GM03348 (cell line): ENCODE measurements around the gene MT1M.
"Not testable (repeated sequence)": the region's sequence is repeated elsewhere in the genome, so short reads cannot be mapped to it uniquely, and the experiment has no call there.

Experiments used
- DNase-seq: peaks from one replicate; pipeline ENCODE4 v3.0.0; 2012; ENCODE audit warnings: low spot score

Gene MT1M

DNA sequence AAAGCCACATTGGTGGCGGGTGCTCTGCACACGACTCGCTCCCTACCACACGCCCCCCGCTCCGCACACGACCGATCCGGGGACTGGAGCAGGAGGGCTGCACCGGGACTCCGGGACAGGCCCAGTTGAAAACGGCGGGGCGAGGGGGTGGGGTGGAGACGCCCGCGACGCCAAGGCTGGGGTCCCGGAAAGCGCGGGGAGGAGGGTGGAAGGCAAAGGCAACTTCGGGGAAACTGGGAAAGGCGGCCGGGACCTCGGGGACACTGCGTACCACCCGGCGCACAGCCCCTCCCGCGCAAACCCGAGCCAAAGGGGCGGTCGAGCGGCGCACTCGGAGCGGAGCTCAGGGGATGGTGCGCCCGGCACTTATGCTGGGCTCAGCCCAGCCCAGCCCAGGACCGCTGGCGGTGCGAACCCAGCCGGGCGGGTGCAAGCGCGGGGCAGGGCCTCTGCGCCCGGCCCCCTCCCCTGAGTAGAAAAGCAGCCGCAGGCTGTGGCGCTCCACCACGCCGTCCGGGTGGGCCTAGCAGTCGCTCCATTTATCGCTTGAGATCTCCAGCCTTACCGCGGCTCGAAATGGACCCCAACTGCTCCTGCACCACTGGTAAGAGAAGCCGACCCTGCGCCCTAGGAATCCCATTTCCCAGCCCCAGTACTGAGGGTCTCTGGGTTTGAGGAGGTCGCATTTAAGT lies at the start of gene MT1M:
TSS of gene MT1M (plus strand) at position 504 of the 692 bp plus-strand sequence. CDS start at position 577, 73 bp downstream.
- DNase-seq: peak; percentile 76

DNA sequence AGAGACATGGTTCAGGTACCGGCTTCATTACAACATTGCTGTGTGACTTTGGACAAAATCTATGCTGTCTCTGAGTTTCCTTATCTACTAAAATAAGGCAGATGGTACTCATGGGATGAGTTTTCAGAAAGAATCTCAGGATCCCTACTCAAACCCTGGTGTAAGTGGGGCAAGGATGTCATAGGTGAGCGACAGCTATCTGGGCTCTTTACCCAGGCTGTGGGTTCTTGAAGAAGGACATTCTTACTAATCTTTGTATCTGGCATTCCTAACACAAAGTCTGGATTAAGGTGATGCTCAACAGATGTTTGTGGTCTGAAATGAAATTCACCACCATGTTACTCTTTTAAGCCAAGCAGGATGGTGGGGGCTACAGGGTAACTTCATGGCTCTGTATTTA lies 49.5 kb upstream of the MT1M start:
- DNase-seq: not testable (repeated sequence)

DNA sequence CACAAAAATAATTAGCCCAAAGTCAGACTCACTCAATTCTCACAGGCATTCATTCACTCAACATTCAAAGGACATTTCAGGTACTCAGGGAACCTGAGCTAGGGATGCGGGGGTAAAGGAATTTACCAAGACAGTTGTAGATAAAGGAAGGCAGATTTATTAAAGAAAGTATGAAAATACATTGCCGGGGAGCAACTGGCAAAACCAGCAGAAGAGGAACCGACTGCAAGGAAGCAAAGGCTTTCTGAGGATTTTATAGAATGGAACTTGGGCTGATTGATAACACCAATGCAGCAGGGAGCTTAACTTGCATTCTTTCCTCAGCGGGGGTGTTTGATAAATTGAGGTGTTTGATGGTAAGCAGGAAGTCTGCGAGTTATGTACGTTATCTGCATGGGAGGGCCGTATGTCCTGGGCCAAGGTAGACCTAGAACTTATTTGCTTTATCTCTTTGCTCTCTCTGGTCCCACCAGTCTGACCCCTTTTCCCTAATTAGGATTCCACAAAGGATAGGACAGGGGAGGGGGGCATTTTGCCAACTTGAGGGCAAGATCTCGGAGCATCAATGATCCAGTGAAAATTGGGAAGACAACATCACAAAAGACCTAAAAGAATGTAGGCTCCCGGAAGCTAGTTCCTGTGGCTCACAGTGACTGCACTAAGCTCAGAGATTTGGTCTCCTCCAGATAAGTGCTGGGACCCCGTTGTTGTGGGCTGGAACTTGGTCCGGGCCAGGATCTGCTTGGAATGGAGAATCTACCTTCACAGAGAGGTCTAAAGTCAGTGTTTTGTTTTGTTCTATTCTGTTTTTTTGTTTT lies 48.9 kb upstream of the MT1M start:
- no peak for DNase-seq

DNA sequence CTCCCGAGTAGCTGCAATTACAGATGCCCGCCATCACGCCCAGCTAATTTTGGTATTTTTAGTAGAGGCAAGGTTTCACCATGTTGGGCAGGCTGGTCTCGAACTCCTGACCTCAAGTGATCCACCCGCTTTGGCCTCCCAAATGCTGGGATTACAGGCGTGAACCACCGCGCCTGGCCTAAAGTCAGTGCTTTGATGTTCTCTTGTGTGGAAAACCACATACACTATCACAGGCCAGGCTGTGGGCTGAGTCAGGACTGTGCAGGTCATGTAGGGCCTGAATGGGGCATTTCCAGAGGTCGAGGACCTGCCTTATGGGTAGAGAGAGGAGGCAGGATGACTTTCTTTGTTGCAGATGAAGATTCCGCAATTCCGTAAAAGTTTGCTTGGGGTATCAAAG lies 48.2 kb upstream of the MT1M start:
- DNase-seq: no peak

DNA sequence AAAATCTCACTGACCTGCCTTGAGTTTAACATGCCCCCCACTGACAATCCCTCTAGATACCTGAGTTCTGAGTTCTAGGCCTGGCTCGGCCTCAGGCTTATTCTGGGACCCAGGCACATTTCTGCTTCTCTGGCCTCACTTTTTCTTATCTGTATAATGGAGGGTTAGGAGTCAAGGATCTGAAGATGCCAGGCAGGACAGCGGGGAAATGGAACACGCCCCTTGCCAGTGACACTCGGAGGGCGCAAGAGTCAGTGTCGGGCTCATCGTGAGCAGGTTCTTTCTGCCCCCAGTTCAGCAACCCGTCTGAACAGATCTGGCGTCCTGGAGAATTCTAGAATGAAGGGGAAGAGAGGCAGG lies 43.7 kb upstream of the MT1M start:
- no peak for DNase-seq

DNA sequence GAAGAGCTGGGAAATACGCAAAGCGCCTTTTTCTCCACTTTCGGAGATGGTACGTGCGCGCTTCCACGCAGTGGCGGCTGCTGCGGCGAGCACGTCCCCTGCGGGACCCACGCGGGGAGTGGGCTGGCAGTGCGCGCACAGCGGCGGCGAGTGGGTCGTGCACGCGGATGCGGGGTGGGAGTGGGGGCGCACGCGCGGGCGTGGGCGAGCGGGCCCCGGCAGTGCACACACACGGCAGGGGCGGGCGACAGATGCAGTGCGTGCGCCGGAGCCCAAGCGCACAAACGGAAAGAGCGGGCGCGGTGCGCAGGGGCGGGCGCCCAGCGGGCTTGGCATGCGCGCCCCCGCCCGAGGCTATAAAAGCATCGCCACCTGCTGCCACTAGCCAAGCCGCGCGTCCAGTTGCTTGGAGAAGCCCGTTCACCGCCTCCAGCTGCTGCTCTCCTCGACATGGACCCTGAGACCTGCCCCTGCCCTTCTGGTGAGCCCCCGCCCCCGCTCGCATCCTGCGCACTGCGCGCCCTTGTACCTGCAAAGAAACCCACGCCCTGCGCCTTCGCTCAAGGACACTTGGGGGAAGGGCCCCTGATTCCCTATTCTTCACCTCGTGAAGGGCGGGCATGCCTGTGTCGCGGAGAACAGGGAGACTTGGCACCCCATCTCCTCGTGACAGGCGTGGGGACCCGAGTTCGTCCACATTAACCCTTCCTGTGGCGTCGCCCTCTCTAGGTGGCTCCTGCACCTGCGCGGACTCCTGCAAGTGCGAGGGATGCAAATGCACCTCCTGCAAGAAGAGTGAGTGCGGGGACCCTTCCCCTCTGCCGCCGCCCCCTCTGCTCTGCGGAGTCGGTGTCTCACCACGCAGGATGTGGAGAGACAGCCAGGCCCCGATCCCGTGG lies 43.1 kb upstream of the MT1M start, which contains the start of gene MT3:
TSS of gene MT3 (plus strand) at position 388 of the 899 bp plus-strand sequence. CDS start at position 451, 63 bp downstream.
- DNase-seq: peak; percentile 42

DNA sequence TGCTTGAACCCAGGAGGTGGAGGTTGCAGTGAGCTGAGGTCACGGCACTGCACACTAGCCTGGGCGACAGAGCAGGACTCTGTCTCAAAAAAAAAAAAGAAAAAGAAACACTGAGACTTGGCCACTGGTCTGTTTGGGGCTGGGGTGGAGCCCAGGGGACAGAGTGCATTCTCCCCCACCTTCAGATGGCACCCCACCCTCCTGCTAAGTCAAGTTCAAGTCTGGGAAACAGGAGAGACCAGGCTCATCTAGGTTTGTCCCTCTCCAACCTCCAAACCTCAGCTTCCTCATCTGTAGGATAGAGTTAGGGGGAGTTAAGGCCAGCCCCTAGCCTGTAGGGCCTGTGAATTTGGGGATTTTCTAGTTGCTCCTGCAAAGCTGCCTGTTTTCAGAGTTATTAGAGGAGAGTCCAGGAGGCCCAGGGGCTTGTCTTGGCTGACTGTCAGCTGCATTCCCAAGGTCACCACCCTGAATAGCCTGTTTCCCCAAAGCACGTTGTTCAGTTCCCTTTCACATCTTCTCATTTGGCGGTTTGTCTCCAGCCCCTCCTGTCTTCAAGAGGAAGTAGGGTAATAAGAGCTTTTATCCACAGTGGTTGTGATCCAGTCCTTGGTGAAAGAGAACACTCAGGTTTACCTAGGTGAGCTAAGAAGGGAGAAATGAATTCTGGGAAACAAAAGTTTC lies 40.9 kb upstream of the MT1M start:
- no peak for DNase-seq

DNA sequence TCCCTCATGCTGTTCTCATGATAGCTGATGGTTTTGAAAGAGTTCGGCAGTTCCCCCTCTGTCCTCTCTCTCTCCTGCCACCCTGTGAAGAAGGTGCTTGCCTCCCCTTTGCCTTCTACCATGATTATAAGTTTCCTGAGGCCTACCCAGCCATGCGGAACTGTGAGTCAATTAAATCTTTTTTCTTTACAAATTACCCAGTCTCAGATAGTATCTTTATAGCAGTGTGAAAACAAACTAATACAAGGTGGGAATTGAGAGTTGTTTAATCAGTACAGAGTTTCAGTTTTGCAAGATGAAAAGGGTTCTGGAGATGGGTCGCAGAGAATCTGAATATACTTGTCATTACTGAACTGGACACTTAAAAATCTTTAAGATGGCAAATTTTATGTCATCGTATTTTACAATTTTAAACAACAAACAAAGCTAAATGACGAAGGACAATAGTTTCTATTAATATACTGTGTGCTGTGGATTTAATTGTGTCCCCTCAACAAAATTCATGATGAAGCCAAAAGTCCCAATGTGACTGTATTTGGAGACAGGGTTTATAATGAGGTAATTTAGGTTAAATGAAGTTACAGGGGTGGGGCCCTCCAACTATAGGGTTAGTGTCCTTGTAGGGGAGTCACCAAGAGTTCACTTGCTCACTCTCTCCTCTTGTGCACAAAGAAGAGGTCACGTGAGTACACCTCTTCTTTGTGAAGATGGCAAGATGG lies 38.7 kb upstream of the MT1M start:
- DNase-seq: no peak

DNA sequence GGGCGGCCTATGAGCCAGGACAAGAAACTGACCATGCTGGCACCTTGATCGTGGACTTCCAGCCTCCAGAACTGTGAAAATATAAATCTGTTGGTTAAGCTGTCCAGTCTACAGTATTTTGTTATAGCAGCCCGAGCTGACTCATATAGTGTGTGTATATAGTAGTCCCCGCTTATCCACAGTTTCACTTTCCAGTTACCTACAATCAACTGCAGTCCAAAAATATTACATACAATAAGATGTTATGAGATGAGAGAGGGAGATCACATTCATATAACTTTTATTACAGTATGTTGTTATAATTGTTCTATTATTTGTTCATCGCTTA lies 38.2 kb upstream of the MT1M start:
- DNase-seq: no peak

DNA sequence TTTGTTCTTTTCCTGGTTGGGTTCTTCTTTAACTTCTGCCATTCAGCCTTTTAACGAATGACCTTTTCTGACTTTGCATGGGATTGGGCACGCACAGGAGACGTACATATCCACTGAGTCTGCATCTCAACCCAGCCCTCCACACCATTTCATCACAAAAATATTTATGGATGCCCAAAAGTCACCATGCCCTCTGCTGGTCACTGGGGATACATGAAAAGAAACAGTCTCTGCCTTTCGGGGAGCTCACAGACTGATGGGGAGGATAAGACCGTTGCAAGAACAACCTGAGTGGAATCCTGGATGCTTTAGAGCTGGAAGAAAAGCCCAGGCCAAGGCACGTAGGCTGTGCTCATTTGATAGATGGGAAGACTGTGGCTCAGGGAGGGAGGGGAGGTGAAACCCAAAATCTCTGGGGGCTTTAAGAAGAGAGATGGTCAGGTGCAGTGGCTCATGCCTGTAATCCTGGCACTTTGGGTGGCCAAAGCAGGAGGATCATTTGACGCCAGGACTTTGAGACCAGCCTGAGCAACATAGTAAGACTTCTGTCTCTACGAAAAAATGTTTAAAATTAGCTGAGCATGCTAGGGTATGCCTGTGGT lies 32.0 kb upstream of the MT1M start:
- DNase-seq: peak; percentile 75

DNA sequence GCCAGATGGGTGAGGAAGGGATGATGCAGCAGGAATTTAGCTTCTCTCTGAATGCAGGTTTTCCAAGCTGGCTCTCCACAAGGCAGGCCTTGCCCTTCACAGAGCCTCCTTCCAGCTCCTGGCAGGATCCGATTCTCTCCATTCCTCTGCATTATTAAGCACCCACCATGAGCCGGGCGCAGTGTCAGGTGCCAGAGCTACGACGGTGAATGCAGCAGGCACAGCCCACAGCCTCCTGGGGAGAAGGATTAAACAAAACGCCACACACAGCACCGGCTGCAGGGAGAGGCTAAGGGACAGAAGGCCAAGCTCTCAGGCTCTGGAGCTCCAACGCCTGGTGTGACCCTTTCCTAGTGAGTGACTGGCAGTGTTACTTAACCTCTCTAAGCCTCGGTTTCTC lies 31.1 kb upstream of the MT1M start:
- no peak for DNase-seq

DNA sequence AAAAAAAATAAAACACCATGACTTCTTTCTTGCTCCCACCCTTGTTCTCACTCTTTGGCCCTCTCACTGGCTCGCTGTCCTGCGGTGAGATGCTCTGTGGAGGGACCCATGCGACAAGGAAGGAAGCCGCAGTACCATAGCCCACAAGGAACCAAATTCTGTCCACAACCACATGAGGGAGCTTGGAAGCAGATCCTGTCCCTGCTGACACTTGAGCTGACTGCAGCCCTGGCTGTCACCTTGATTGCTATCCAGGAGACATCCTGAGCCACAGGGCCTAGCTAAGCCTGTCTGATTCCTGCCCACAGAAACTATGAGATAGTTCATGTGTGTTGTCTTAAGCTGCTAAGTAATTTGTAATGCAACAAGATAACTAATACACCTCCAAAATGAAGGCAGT lies 28.9 kb upstream of the MT1M start:
- no peak for DNase-seq

DNA sequence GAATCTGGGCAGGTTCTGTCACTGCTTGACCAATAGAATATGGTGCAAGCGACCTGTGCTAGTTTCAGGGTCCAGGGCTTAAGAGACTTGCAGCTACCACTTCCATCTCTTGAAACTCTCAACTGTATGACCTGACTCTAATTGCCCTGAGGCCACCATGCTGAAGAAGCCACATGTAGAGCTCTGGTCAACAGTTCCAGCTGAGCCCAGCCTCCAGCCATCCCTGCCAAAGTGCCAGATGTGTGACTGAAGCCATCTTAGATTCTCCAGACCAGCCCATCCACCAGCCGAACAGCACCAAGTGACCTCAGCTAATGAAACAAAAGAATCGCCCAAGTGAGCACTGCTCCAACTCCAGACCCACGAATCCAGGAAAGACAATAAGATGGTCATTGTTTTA lies 27.5 kb upstream of the MT1M start:
- no peak for DNase-seq

DNA sequence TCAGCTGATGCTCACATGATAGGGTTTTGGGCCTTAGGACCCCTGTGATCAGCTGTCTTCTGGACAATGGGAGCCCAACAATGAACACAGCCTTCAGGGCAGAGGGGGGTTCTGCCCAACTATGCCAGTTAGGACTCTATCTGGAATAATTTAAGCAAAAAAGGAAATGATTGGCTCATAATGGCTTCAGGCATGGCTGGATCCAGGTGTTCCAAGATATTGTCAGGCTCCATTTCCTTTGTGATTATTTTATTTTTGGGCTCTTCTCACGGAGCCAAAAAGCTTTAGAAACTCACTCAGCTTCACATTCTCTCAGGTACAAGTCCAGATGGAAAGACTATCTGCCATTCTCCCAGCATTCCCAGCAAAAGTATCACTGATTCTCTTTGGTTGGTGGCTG lies 27.0 kb upstream of the MT1M start:
- DNase-seq: no peak

DNA sequence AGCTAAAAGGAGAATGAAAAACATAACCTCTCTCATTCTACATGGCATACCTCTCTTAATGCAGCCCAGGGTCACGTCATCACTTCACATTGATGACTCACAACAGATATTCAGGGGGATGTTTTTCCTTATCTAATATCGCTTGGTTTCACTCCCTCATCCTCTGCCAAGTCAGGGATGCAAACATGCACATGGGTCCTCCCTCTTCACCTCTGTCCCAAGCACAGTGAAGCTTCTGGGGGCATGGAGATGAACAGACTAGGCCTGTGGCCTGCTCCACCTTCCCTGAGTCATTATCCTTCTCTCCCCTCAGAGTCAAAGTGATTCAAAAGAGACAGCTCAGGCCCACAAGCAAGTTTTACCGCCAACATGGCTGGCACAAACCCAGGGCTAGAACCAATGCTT lies 26.4 kb upstream of the MT1M start:
- peak; percentile 65 for DNase-seq

DNA sequence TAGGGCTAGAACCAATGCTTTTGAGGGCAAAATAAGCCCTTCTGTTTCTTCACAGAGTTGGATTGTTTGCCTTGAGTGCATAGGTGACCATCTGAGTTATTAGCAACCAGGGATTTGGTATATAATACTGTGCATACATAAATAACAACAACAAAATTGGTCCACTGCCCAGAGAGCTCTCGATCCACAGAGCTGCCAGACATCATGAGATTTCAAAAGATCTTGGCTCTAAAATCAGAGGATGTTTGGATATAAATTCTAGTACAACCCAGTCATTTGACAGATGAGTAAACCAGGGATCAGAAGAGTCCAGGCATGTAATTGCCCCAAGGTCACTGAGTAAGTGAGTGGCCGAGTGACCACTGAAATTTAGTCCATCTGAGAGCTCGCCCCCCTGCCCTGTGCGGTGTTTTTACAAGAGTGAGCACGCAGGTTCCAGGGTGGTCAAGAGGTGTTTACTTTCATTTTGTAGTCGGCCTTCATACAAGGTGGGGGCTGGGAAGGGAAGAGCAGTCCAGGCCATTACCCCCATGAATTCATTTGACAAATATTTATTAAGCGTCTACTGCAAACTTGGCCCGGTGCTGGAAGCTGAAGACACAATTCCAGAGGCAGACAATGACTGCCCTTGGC lies 25.9 kb upstream of the MT1M start:
- peak; percentile 63 for DNase-seq

DNA sequence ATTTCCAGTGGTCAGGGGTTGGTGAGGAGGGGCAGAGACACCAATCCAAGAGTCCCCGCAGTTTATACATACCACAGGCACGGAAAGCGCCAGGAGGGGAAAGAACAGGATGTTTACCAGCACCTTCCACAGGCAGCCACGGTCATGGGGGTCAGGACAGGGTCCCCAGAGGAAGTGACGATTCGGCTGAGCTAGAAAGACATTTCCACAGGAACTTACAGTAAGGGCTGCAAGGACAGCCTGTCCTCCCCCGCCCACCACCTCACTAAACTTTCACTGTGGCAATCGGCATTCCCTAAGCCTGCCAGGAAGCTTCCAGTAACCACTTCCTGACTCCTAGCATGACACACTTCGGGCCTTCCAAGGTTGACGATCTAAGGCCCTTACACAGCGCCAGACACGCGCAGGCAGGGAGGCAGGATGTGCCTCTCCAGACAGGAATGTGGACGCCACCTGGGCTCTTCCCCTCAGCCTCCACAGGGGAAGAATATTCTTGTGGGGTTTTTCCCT lies 25.3 kb upstream of the MT1M start:
- DNase-seq: peak; percentile 92

DNA sequence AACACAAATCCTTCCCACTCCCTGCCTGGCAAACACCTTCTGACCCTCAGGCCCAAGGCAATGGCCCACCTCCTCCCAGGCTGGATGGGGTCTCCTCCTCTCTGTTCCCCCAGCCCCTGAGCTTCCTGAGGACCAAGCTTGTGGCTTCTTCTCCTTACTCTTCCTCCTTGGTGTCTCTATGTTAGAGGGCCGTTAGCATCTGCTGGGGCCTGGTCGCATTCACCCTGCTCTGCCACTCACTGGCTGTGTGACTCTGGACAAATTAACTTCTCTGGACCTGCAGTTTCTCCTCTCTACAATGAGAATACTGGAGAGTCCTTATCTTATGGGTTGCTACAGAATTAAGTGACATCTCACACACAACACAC lies 24.8 kb upstream of the MT1M start:
- DNase-seq: no peak

DNA sequence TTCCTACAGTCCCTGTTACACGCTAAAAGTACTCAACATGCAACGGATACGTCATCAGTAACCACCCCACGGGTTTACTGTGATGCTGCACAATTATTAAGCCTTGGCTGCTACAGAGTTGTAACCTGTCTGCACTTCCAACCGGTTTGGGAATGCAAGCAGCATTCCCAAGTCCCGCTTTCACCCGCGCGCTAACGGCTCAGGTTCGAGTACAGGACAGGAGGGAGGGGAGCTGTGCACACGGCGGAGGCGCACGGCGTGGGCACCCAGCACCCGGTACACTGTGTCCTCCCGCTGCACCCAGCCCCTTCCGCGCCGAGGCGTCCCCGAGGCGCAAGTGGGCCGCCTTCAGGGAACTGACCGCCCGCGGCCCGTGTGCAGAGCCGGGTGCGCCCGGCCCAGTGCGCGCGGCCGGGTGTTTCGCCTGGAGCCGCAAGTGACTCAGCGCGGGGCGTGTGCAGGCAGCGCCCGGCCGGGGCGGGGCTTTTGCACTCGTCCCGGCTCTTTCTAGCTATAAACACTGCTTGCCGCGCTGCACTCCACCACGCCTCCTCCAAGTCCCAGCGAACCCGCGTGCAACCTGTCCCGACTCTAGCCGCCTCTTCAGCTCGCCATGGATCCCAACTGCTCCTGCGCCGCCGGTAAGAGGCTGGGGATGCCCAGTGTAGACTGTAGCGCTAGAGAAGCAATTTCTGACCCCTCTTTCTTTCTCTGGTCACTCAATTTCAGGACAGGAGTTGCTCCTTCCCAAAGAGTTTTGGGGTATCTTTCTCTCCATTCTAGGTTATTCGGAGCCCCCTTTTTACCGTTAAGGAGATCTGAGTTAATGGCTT lies 24.2 kb upstream of the MT1M start, which contains the start of gene MT2A:
TSS of gene MT2A (plus strand) at position 542 of the 833 bp plus-strand sequence. CDS start at position 614, 72 bp downstream.
- DNase-seq: peak; percentile 96
